GM10266 (cell line): ENCODE measurements around the gene VAV1.

Source experiments
- DNase-seq: peaks from one replicate; pipeline ENCODE4 v3.0.0; 2012; ENCODE audit errors: extremely low spot score
- TF ChIP-seq, protein P1 (sequence below): IDR thresholded peaks from 2 replicates; pipeline ENCODE4 v1.5.1; 2012; ENCODE audit warnings: mild to moderate bottlenecking, low read depth; ENCODE audit not compliant: control insufficient read depth, insufficient read depth; ENCODE audit errors: missing control alignments

The VAV1 gene

GRCh38 chr19:6788896-6789295 lies 16.4 kb downstream of the VAV1 start:
- DNase-seq, result no peak
- TF ChIP-seq, protein P1, sequence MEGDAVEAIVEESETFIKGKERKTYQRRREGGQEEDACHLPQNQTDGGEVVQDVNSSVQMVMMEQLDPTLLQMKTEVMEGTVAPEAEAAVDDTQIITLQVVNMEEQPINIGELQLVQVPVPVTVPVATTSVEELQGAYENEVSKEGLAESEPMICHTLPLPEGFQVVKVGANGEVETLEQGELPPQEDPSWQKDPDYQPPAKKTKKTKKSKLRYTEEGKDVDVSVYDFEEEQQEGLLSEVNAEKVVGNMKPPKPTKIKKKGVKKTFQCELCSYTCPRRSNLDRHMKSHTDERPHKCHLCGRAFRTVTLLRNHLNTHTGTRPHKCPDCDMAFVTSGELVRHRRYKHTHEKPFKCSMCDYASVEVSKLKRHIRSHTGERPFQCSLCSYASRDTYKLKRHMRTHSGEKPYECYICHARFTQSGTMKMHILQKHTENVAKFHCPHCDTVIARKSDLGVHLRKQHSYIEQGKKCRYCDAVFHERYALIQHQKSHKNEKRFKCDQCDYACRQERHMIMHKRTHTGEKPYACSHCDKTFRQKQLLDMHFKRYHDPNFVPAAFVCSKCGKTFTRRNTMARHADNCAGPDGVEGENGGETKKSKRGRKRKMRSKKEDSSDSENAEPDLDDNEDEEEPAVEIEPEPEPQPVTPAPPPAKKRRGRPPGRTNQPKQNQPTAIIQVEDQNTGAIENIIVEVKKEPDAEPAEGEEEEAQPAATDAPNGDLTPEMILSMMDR, result no peak

GRCh38 chr19:6790194-6791128 lies 18.0 kb downstream of the VAV1 start:
- TF ChIP-seq, protein P1, result no peak
- no peak for DNase-seq

- no peak for DNase-seq
- TF ChIP-seq, protein P1, result no peak
Measured at GRCh38 chr19:6791237-6791636, 18.7 kb downstream of the VAV1 start.

DNA sequence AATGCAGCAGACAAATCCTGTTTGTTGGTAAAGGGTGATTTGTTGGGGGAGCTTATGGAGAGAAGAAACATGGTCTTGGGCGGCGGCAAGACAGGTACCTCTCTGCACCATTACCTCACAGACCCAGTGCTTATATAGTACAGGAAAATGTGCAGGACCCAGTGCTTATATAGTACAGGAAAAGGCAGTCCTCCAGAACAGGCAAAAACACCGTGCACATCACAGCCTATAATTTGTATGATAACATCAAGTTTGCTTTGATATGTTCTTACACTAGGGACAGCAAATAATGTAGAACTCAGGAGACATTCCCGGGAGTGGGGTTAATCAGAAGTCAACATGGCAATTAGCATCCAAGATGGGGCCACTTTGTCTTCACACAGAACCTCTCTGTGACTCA lies 20.9 kb downstream of the VAV1 start:
- TF ChIP-seq, protein P1, result no peak
- no peak for DNase-seq

DNA sequence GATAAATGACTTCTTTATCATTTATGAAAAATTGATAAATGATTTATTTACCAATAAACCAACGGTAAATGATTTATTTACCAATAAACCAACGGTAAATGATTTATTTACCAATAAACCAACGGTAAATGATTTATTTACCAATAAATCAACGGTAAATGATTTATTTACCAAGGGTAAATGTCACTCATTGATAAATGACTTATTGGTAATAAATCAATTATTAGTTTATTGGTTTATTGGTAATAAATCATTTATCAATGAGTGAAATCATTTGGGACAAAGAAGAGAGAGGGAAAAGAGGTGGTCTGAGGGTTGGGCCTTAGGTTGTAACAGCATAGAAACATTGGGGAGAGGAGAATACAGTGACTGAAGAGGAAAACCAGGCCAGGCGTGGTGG lies 21.5 kb downstream of the VAV1 start:
- no peak for DNase-seq
- TF ChIP-seq, protein P1, result no peak

DNA sequence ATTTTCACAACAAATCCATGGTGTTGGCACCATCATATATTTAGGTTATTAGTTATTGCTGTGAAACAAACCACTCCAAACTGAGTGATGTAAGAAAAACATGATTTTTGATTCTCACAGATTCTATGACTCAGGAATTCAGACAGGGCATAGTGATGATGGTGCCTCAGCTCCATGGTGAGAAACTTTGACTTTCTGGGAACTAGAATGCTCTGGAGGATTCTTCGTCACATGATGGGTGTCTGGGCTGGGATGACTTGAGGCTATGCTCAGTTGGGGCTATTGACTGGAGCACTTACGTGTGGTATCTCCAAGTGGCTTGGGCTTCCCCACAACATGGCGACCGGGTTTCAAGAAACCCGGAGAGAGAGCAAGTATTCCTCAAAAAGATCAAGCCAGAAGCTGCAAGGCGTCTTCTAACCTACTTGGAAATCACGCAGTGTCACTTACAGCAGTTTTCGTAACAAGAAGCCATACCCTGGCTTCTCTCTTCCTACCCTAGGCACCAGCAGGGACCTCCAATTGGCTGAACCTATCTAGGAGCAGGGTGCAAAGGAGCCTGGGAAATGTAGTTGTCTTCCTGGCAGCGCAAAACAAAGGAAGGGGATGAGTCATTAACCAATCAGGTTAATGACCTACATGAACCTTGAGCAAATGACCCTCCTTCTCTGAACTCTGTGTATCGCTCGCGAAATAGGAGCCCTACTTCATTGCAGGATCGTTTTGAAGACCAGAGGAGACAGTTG lies 22.4 kb downstream of the VAV1 start:
- TF ChIP-seq, protein P1, result no peak
- DNase-seq, result no peak
